ENCODE measurements around the gene KCNN2.

DNA sequence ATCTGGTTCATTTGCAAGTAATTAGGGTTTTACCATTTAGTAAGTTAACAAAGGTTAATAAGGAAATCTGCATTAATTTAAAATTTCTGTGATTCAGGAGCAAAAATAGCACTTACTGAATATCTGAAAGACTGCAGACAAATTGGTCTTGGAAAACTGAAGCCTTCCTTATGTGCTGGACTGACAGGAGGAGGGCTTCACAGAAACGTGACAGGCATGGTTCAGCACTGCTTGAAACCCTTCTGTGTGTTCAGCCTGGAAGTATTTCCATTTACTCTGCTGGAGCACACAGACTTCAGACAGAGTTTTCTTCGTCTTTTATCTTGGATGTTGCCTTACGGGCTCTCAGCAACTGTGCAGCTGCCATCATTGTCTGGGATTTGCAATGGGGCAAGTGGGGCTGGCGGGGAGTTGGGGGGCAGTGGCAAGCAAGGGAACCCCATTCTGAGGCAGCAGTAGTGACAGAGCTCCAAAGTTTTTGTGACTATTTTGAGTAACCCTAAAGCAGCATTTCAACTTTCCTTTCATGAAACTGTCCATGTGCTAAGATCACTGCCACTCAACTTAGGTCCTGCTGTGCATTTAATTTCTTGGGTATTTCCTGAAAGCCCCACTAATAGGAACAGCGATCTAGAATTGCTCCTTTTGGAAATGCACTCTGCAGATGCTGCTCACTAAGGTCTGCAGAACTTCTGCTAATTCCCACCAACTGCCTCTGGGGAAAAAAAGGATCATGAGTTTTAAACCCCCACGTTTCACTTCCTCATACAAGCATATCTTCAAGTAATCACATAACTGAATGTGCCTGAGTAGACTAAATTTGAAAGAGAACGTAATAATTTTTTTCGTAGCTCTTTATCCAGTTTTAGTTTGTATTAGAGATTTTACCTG is 56.6 kb downstream of the KCNN2 start:
- TF ChIP-seq POLR2A (IDR thresholded peaks at IDR 0.05) (no peak), CTCF (IDR thresholded peaks at IDR 0.05) (no peak)
